Esophagus muscularis mucosa (tissue), 3 donors: ENCODE results near the gene ACBD7.

ENCODE experiments used
- CTCF ChIP-seq, 3 experiments: fragments of 200-600 bp in 2 of 3; fragments of 450-650 bp in 1 of 3; sonication (generic) in 2 of 3; IDR thresholded peaks; one replicate each; pipeline ENCODE4 v1.5.1; 2017 to 2019; ENCODE audit warnings: antibody characterized with exemption in 3 of 3, mild to moderate bottlenecking in 2 of 3, moderate library complexity in 1 of 3
- EP300 ChIP-seq: sonication (generic); formaldehyde crosslinking; IDR thresholded peaks from one replicate; pipeline ENCODE4 v1.6.1; 2017; ENCODE audit warnings: antibody characterized with exemption

- TF ChIP-seq CTCF (IDR thresholded peaks at IDR 0.05) (no peak), EP300 (no peak)
These were observed 29.9 kb downstream of the ACBD7 start for GRCh38 chr10:15058689-15059088.
